Gastrocnemius medialis (tissue), 4 donors: ENCODE measurements around the gene RPS6KA1.

Experiments used
- CTCF ChIP-seq, 5 experiments: fragments of 450-650 bp in 3 of 5; fragments of 200-600 bp in 2 of 5; sonication (generic) in 2 of 5; IDR thresholded peaks in 4 of 5; conservative IDR thresholded peaks in 1 of 5; 1 replicate in 4 of 5; 2 replicates in 1 of 5; pipeline ENCODE4 v1.5.1; 2016 to 2019; ENCODE audit warnings: antibody characterized with exemption in 5 of 5, mild to moderate bottlenecking in 3 of 5, moderate library complexity in 3 of 5
- POLR2A ChIP-seq, 2 donors: fragments of 450-650 bp; IDR thresholded peaks; one replicate each; pipeline ENCODE4 v1.6.1; 2017; ENCODE audit warnings: antibody characterized with exemption in 2 of 2, mild to moderate bottlenecking in 2 of 2, moderate library complexity in 2 of 2

- TF ChIP-seq CTCF (IDR thresholded peaks at IDR 0.05 in 4 of 5, conservative IDR thresholded peaks at IDR 0.05 in 1 of 5) (no peak), POLR2A (IDR thresholded peaks at IDR 0.05) (no peak)
Observed at GRCh38 chr1:26603856-26604255, 74.3 kb downstream of the RPS6KA1 start.
